NCI-H82 (cell line): ENCODE results near the gene GPS2.
"Not testable (repeated sequence)": the region's sequence is repeated elsewhere in the genome, so short reads cannot be mapped to it uniquely, and the experiment has no call there.

Source experiments
- DNase-seq: peaks from one replicate; lab custom pipeline; 2025; lab: John Stamatoyannopoulos, UW

GPS2 gene

DNA sequence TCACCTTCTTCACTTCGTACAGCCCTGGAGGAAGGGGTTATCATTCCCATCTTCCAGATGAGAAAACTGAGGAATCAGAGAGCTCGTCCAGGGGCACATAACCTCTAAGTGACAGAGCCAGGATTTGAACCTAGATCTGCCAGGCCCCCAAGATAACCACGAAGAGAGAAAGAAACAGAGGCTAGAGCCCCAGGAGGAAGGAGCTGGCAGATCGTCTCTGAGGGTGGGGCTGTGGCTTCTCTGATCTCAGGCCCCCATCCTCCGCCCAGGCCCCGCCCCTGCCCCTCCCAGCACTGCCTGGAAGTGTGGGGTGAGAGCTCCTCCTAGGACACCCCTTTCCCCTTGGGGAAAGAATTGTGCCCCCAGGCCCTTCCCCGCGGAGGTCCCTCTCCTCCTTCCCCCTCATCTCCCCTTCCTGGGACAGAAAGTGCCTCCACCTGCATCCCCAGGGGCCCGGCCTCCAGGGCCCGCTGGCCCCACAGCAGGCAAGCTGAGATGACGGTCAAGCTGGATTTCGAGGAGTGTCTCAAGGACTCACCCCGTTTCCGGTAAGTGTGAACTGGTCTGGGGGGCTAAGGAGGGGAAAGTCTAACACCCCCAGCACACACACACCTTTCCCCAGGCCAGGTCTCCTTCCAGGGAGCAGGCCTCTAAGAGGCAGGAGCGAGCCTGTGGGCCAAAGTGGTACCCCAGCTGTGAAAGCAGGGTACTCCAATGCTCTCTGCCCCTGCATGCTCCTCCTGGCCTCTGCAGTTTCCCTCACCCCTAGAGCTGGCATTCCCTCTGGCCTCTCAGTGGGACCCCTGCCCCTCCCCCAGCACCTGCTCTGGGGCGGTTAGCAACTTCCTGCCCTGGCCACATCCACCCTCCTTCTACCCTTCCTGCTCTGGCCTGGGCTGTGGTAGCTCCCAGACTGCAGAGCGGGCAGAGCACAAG, 21.3 kb upstream of the GPS2 start, which contains the start of gene ACAP1:
ACAP1 (plus strand) TSS at position 290 of the 936 bp plus-strand sequence; CDS start at position 496, 206 bp downstream.
- no peak for DNase-seq

DNA sequence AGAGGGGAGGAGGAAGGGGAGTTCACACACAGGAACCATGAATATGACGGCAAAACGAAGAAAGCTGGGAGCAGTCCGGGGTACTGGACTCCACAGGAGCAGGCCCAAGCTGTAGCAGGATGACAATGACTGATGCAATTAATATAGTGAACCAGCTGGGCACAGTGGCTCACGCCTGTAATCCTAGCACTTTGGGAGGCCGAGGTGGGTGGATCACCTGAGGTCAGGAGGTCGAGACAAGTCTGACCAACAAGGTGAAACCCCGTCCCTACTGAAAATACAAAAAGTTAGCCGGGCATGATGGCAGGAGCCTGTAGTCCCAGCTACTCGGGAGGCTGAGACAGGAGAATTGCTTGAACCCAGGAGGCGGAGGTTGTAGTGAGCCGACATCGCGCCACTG, 20.6 kb upstream of the GPS2 start:
- not testable (repeated sequence) for DNase-seq

DNA sequence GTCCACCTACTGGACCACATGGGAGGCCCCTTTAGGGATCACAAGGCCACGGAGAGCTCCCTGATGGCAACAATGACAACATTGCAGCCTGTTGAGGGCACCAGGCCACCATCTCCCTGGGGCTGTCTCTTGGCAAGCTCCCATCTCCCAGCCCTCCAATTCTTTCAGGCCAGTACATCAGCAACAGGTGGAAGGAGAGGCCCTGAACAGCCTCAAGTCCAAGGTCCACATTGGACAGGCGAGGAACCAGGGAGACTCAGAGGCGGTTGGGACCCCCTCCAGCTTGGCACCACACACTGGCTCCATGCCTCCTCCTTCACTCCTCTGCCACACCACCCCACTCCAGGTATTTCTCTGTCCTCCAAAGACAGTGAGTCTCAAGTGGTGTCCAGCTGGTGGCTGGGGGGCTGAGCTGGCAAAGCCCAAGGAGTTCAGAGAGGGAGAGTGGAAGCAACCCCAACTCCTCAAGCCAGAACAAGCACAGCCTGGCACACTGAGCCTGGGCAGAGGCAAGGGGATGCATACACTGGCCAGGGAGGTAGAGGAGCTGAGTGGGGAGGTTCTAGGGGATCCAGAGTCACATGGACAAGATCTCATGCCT, 19.9 kb upstream of the GPS2 start:
- DNase-seq = no peak

DNA sequence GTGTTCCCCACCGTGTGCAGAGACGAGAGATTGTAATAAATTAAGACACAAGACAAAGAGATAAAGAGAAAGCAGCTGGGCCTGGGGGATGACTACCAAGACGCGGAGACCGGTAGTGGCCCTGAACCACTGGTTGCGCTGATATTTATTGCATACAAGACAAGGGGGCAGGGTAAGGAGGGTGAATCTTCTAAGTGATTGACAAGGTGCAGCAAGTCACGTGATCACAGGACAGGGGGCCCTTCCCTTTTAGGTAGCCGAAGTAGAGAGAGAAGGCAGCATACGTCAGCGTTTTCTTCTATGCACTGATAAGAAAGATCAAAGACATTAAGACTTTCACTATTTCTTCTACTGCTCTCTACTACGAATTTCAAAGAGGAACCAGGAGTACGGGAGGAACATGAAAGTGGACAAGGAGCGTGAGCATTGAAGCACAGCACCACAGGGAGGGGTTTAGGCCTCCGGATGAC, 17.5 kb upstream of the GPS2 start:
- DNase-seq = not testable (repeated sequence)

DNA sequence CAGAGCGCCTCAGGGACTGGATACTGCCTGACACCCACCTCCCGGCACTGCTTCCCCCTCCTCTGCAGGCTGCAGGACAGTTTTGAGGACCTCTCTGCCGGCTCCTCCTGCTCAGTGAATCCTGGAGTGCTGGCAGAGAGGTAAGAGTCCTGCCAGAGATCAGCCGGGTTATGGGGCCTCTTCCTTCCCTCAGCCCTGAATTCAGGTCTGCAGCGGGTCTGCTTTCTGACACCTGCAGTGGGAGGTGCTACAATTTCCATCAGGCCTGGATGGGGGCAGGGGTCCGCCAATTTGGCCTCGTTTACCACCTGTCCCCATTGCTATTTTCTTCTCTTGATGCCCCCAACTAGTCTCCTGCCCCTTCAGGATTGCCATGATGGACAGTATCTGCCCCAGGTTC, 17.0 kb upstream of the GPS2 start:
- DNase-seq = no peak

DNA sequence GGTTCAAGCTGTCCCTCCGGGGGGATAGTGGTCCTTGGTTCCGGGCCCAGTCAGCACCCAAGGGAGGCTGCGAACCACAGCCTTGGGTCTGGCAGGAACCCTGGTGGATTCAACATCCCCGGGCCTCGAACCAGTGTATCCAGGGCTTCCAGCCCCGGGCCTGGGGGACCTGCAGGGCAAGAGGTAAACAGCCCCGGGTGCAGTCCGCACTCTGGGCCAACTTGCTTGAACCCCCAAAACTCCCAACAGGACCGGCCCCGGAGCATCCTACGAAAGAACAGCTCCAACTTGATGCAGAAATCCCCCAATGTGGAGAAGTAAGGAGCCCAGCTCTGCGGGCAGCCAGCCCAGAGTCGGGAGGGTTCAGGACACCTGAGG, 15.5 kb upstream of the GPS2 start:
- no peak for DNase-seq

DNA sequence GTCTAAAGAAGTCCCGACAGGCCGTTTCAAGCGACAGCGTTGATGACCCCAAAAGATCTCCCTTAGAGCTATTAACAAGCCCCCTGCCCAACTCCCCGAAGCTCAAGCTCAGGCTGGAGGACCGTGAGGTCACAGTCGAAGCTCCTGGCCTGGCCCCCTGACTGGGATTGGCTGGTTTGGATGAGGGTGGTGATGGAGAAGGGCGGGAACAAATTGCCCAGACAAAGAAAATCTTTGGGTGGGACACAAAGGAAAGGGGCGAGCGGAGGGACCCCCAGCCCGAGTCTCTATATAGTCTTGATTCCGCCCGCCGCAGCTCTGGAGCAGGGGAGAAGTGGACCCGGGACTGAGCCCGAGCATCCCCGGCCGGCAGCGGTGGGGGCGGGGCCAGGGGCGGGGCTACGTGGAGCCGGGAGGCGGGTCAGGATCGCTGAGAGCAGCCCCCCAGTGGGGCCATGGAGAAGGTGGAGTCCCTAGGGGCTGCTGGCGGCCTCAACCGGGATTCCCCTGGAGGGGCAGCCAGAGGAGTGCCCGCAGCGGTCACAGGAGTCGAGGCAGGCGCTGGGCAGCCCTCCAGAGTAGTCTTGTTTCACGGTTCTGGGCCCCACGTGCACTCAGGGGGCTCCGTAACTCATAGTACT, 15.0 kb upstream of the GPS2 start:
- DNase-seq = peak; percentile 94

DNA sequence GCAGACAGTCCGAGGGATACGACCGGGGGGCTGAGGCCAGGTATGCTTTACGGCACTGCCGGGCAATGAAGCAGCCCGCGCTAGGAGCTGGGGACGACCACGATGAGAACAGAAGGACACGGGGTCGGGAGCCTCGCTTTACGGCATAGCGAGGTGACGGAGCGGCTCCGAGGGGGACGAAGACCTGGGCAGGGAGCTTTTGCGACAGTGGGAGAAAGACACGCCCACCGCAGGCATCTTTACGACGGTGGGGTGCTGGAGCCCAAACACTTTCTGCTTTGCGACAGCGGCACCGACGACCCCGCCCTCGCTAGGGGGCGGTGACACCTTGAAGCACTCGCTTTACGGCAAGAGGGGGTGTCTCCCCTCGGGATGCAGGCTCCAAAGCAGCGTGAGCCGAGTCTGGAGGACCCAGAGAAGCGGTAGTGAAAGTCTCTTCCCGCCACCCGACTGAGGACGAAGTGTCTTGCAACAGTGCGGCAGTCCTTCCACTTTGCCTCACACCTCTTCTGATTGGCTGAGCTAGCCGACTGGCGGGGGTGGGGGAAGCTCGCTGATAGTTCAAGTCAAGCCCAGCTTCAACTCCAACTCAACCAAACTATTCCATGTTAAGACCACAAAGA, 14.3 kb upstream of the GPS2 start:
- DNase-seq = peak; percentile 100

DNA sequence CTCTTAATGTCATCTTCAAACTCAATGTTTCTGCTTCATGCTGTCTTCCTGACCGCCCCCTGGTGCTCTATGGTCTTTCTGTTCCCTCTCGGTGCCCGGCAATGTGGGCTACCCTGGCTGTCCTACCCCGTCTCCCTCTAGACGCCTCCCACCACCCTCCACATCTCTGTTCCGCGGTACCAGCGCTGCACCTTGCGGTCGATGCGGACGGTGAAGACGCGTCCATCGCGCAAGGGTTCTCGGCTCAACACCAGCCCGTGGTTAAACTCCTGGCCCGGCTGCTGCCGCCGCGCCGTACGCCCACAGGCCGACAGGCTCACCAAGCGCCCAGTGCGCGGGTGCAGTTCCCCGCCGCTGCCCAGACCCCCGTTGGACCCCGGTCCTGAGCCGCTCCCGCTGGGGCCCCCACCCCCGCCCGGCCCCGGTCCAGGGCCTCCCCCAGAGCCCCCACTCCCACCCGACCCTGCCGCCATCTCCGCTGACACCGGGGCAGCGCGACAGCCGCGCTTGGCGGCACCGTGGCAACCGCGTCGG, 13.7 kb upstream of the GPS2 start, which contains the start of gene NEURL4:
NEURL4 (minus strand) TSS at position 496 of the 534 bp plus-strand sequence; CDS start at position 473, 23 bp downstream.
- no peak for DNase-seq

DNA sequence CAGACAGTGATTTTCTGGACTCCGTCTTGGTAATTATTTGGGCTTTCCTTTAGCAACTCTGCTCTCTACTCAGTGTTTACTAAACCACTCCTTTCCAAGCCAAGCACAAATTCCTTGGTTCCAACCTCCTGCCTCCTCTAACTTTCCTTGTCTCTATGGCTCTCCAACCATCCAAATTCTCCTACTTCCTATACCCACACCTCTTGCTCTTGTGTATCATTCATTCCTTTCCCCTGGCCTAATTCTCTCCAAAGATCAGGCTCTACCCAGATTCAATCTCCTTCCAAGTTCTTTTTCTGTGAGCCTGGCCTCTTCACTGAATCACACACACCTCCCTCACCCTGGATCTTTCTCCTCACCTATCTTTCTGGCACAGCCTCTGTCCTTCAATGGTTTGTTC, 12.8 kb upstream of the GPS2 start:
- no peak for DNase-seq

DNA sequence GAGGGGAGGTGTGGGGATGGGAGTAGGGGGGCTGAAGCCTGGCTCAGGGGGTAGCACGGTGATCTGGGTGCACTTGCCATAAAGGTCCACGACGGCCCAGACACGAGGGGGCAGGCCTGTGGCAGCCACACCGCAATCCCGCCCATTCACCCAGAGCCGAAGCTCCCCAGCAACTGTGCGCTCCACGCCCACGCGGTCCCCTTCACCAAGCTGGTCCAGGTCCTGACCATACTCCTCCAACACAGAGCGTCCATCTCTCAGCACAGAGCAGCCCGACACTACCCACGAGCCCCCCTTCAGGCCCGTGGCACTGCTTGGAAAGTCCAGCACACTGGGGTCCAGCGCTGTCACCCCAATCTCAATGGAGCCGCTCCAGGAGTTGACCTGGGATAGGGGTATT, 12.3 kb upstream of the GPS2 start:
- no peak for DNase-seq

DNA sequence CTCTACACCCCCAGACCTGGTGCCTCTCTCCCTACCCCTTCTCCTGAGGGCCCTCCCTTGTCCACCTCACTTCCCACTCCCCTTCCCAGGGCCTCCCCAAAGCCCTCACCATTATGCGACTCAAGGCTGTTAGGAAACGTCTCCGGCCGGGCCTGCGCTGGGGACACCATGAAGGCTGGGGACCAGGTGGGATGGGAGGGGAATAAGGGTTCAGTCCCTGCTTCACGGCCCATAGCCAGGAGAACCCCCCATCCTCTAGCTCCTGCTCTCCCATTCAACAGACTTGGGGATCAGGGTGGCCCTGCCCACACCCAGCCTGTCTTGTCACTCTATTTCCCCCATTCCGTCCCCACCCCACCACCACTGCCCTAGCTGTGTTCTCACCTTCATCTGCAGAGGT, 11.9 kb upstream of the GPS2 start:
- DNase-seq = no peak

DNA sequence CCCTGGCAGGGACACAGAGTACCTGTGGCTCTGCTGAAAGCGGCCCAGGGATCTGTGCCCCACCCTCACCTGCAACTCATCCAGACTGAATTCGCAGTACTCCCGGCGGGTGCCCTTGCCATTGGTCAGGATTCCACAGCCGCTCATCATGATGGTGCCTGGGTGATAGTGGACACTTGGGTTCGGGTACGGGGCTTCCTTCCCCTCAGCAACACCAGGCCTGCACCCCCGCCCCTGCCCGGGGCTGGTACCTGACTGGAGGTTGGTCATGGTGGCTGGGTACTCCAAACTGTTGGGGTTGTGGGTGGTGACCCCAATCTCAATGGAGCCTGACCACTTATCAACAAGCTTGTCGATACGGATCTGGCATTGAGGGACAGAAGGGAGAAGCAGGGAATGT, 11.0 kb upstream of the GPS2 start:
- no peak for DNase-seq

DNA sequence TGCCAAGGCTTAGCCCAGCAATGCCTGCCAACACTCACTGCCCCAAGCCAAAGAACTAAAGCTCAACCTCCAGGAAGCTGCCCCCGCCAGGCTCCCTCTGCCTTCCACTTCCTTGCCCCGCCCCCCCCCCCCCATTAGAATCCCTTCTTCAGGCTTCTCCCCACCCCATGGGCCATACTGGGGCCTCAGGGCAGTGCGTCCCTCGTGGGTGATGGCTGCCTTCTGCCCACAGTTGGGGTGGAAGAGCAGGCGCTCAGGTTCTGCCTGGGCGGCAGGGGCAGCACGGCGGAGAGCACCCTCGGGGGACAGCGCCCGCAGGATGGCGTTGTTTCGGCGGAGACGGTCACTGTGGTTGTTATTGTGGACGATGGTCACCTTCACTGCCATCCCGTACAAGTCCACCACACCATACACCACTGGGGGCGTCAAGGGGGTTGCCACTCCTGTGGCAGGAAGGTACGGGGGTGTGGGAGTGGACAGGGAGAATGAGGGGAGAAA, 9.9 kb upstream of the GPS2 start:
- no peak for DNase-seq

DNA sequence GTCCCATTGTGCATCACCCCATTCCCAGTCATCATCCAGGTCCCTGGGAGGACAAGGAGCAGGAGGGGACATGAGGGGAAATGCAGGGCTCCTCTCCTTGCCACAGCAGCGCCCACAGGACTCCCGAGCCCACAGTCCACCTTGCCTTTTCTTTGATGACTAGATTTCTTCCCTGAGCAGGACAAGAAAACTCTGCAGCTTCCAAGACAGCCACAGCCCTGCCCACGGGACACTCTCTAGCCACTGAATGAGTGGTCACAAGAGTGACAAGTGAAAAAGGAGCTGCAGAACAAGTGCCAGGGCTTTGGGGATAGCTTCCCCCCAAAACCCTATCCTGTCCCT, 9.2 kb upstream of the GPS2 start:
- no peak for DNase-seq

DNA sequence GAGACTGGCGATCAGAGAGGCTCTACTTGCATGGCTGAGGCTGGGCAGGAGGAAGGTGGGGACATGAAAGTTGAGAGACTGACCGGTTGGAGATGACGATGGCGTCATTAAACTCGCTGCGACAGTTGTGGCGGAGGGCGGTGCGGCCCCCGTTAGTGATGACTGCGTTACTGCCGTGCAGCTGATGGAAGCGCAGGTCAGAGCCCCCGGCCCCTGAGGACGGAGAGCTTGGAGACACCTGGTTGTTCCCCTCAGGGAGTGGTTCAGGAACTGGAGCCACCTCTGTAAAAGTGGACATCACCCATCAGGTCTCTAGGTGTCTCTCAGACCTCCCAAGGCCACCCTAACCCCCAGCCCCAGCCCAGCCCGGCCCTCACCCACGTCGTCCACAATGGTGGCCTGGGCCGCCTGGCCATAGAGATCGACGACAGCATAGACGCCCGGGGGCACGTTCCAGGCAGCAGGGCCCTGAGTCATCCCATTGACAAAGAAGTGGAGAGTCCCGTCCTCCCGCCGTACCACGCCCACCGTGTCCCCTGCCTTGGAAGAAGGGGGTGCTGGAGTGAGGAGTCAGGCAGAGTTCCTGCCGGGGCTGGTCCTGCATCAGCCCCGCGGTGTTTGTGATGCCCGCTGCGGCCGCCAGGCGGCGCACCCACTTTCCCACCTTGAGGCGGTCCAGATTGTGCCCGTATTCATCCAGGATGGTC, 8.7 kb upstream of the GPS2 start:
- peak; percentile 64 for DNase-seq

DNA sequence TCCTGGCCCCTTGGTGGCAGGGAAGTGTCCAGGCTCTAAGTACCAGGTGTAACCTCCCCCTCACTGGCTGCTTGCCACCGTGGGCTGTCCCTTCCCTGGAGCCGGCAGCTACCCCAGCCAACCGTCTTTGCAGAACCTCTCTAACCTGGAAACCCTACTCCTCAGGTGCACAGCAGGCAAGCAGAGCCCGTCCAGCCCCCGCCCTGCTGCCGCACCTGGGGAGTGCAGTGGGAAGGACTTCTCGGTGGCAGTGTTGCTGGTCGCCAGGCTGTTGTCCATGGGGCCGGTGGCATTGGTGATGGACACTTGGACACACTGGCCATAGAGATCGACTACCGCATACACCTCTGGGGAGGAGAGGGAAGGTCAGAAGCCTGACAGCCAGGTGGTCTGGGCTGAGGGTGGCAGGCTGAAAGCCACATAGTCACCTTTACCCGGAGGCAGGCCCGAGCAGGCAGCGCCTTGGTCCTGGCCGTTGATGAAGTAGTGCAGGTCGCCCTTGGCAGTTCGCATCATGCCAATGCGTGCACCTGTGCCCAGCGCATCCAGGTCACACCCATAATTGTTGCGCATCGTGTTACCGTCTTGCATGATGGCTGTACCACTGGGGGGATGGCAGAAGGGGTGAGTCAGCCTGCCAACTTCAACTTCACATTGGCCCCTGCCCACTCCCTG, 7.5 kb upstream of the GPS2 start:
- DNase-seq = no peak

DNA sequence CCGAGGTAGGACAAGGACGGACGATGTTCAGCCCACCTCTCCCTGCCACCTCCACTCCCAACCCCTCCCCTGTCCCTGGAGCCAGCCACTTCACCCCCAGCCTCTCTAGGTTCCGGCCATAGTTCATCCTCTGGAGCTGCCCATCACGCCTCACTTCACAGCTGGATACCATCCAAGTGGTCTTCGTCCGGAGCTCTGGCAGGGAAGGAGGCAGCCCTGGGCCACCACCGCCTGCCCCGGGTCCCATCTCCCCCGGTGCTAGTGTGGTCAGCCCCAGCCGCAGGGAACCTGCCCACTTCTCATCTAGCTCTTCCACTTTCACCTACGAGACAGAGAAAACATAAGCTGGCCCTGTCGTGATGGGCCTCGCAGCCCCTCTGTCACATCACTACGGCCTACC, 6.3 kb upstream of the GPS2 start:
- no peak for DNase-seq

DNA sequence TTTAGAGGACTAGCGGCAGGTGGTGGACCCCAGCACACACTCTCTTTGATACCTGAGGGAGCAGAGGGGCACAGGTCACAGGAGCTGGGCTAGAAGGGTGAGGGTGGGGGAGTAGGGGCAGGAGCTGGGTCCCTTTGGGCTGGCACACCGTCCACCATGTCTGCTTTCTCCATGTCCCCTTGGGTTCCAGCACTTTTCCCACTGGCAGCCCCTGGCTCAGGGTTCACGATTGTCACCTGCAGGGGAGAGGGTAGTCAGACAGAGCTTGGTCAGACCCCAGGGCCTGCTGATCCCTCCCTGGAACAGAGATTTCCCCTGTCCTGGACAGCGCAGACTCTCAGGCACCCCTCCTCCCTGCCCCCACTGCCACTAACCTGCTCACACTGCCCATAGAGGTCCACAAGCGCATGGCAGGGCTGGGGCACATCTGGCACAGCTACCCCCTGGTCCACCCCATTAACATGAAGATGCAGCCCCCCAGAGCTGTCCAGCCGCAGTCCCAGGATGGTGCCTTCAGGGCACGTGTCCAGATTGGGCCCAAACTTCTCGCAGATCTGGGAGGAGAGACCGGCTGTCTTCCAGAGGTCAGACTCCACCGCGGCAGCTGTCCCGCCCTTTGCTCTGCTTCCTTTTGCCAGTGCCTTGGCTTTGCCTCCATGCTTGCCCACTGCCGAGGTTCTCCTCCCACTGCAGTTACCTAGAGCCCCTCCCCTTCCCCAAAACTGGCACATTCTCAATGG, 3.1 kb upstream of the GPS2 start:
- DNase-seq = no peak
